MM.1S (cell line): Measurements from ENCODE around the gene TMED5.

Experiments used
- EZH2 ChIP-seq: fragments of 300-600 bp; sonication (generic); optimal IDR thresholded peaks from 2 replicates; pipeline ENCODE3; 2017; ENCODE audit warnings: low read depth, mild to moderate bottlenecking, antibody characterized with exemption, low read length, mixed read lengths
- TF ChIP-seq, protein P1 (sequence below): fragments of 300-600 bp; sonication (generic); IDR thresholded peaks from 2 replicates; pipeline ENCODE4 v1.5.1; 2016; ENCODE audit warnings: antibody characterized with exemption, low read length, mixed read lengths

GRCh38 chr1:93151474-93151873, 28.7 kb downstream of the TMED5 start:
- TF ChIP-seq EZH2, result no peak
- TF ChIP-seq, protein P1, sequence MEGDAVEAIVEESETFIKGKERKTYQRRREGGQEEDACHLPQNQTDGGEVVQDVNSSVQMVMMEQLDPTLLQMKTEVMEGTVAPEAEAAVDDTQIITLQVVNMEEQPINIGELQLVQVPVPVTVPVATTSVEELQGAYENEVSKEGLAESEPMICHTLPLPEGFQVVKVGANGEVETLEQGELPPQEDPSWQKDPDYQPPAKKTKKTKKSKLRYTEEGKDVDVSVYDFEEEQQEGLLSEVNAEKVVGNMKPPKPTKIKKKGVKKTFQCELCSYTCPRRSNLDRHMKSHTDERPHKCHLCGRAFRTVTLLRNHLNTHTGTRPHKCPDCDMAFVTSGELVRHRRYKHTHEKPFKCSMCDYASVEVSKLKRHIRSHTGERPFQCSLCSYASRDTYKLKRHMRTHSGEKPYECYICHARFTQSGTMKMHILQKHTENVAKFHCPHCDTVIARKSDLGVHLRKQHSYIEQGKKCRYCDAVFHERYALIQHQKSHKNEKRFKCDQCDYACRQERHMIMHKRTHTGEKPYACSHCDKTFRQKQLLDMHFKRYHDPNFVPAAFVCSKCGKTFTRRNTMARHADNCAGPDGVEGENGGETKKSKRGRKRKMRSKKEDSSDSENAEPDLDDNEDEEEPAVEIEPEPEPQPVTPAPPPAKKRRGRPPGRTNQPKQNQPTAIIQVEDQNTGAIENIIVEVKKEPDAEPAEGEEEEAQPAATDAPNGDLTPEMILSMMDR, result no peak
